ENCODE measurements around the gene TBL3. TPM values are rescaled to one million over a fixed set of nuclear protein-coding genes. Genes with fewer than 3 reads are reported as not detected.
A peak's percentile ranks its signal among the peaks of the same experiment; 100 is the strongest.
"Not testable (repeated sequence)": the region's sequence is repeated elsewhere in the genome, so short reads cannot be mapped to it uniquely, and the experiment has no call there.

TBL3 gene
- 17.5 TPM for total RNA-seq

DNA sequence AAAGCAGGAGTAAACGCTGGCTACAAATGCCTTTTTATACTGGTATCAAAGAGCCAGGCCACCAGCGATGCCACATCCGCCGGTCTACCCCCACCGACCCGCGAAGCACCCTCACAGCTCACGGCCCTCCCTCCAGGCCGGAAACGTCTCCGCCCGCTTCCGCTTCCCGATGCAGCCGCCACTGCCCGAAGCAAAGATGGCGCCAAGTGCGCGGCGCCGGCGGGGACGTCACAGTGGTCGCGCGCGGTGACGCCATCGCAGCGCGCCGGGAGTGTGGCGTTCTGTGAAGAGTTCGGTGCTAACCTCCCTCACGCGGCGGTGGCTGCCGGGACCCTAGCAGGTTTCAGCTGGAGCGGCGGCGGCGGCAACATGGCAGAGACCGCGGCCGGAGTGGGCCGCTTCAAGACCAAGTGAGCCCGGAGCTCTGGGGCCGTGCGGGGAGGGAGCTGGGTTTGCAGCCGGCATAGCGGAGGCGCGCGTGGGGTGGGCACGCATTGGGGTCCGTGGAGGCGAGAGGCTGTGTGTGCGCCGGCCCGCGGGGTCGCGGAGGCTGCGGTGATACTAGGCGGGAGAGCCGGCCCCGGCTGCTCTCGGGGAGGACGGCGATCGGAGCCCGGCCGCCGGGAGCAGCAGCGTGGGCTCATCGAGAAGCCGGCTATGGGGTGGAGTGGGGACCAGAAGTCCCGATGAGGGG, at the start of gene TBL3:
Gene TBL3 (plus strand): TSS at position 258 of the 694 bp plus-strand sequence. CDS start 112 bp downstream, at position 370.
- DNase-seq: peak; percentile 93

DNA sequence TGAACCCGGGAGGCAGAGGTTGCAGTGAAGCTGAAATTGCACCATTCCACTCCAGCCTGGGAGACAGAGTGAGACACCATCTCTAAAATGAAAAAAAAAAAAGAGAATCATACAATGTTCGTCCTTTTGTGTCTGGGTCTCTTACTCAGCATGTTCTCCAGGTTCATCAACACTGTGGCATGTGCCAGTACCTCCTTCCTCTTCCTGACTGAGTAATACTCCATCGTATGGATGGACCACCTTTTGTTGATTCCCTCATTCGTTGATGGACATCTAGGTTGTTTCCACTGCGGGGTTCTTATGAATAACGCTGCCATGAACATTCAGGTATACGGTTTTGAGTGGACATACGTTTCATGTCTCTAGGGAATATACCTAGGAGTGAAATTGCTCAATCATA, 49.5 kb upstream of the TBL3 start:
- no peak for DNase-seq

DNA sequence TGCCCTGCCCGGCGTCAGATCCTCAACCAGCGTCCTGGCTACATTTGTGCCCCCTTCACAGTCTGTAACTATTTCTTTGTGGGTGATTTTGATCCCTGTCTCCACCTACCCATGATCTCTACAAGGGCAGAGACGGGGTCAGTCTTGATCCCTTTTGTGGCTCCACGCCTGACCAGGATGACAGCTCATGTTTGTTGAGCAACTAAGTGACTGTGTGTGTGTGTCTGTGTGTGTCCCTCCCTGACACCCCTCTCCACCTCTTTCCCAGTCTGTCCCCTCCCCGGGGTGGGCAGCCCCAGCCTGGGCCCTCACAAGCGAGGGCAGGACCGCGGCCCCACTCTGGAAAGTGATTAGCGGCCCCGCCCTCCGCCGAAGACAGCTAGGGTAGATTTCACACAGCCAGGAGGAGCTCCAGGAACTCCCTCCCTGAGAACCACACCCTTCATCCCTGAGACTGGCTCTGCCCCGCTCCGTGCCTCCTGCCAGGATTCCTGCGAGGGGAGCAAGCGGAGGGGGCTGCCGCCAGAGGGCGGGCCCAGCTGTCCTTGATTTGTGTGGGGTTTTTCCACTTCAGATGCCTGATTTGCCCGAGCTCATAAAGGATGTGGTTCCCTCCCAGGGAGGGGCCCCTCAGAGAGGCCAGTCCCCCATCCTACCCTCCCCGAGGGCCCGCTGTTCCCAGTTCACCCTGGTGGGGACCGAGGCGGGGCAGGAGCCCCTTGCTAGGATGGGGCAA, 48.4 kb upstream of the TBL3 start:
- DNase-seq: peak; percentile 74

DNA sequence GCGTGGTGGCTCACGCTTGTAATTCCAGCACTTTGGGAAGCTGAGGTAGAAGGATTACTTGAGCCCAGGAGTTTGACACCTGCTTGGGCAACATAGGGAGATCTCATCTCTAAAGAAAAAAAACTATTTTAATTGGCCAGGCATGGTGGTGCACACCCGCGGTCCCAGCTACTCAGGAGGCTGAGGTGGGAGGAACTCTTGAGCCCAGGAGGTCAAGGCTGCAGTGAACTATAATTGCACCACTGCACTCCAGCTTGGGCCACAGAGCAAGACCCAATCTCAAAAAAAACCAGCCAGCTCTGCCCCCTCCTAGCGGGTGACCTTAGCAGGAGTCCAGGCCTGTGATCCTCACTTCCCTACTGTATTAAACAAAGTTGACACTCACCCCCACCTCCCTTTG, 47.8 kb upstream of the TBL3 start:
- no peak for DNase-seq

GRCh38 chr16:1926271-1926670, 45.6 kb upstream of the TBL3 start:
- no peak for DNase-seq

DNA sequence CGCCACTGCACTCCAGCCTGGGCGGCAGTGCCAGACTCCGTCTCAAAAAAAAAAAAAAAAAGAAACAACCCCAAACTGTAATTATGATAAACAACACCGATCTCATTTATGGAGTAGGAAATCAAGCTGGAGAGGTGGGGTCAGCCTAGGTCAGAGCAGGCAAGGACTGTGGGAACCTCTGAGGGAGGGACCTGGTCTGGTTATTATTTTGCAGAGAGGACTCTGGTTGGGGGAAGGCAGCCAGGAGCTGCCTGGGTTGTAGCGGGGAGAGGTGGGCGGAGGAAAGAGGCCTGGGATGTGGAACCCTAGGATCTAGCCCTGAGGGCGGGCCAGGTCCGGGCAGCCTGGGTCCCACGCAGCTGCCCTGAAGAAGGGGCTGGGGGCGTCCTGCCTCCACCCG, 42.7 kb upstream of the TBL3 start:
- DNase-seq: no peak

DNA sequence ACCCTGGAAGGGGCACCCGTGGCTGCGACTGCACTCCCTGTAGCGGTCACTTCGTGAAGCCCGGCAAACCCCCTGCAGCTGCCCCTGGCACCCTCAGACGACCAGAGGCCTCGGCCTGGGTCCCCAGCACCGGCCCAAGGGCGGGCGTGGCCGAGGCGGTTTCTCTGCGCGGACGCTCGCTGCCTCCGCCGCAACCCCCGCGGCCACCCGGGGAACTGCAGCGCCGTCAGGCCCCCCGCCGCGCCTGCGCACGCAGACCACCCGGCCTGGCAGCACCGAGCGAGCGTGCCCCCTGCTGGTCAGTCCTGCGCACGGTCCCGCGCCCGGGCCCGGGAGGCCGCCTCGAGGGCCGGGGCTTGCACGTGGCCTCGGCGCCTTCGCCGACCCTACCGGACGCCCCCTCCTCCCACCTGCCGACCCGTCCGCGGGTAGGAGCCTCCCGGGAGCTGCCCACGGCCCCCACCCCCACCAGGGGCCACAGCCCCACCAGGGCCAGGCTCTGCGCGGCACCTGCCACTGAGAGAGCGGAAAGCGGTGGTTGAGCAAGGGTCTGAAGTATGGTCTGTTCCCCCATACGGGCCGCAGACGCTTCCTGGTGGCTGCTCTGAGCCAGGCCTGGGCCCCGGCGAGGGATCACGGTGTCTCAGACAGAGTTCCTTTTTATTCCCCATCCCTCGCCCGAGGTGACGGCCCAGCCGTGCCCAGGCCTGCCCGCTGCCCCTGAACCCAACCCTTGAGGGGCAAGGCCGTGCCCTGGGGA, 42.1 kb upstream of the TBL3 start:
- DNase-seq: peak; percentile 88

- DNase-seq: no peak
Measured at GRCh38 chr16:1930338-1930720, 41.5 kb upstream of the TBL3 start.

DNA sequence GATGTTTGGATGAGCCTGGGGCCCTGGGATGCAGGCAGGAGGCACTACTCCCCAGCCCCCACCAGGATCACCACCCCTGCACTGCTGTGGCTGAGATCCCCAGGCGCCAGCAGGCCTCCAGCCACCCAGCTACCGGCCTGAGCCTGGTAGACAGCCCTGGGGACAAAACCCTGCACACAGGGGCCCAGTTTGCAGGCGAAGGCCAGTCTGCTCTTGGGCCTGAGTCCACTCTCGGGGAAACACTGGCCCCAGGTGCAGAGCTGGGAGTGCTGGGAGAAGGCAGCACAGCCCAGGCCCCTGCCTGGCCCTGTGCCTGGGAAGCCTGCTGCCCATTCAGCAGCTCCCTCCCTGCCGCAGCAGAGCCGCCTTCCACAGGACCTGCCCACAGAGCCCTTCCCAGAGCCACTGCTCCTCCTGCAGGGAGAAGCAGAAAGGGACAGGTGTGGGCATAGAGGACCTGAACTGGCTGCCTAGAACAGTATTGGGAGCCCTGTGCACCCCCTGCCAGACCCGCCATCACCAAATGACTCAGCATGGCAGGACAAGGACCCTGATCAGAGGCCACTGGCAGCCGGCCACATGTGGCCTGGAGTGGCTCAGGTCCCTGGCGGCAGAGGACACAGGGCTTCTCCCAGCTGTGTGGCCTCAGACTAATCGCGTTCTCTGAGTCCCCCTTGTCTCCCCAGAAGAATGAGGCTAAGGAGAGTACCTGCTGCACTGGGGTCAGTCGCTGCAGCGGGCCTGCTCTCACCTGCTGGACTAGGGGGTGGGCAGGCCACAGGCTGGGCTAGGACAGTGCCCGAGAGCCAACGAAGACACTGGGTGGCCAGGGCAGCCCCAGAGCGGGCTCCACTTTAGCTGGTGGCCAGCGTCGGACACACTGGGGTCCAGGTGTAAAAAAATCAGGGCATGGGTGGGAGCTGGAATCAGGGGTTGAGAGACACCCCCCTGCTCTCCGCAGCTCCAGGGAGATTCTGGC, 39.5 kb upstream of the TBL3 start:
- no peak for DNase-seq

- DNase-seq: no peak
Measured at GRCh38 chr16:1933097-1933661, 38.7 kb upstream of the TBL3 start.

DNA sequence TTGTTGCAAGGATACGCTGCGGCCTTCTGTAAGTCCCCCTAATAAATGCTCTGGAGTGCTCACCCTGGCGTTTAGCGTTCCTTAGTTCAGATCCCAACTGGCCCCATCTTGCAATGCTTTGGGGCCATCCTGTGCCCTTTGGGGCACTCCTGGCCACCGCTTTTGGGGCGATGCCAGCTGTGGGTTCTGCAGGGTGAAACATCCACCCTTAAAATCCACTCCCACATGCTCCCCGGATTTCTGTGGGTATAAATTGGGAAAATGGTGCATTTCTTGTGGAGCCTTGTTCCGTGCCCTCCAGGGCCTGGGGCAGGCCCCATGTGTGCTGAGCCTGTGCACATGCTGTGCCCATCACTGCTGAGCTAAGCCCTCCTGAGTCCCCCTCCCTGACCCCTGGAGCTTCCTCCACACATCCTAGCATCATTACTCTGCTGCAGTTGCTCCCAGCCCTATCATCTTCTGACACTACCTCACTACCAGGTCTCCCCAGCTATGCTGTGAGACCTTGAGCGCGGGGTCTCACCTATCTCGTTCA, 34.8 kb upstream of the TBL3 start:
- no peak for DNase-seq

- DNase-seq: no peak
Measured at GRCh38 chr16:1938316-1938715, 33.5 kb upstream of the TBL3 start.

DNA sequence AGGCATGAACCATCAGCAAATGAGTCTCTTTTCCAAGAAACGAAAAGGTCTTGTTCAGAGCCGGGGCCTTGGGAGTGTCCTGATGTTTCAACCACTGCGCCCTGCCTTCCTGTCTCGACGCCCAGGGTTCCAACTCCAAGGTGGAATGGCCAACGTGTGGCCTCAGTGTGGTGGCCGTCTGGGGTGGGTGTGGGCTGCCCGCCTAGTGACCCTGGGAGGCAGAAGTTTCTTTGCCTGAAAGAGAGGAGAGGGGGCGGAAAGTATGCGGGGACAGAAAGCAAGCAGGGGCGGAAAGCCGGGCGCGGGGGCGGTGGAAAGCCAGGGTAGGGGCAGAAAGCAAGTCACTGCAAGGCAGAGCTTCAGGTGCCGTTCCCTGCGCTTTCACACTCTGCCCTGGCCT, 32.9 kb upstream of the TBL3 start:
- no peak for DNase-seq

GRCh38 chr16:1939833-1940232, 32.0 kb upstream of the TBL3 start:
- DNase-seq: not testable (repeated sequence)

DNA sequence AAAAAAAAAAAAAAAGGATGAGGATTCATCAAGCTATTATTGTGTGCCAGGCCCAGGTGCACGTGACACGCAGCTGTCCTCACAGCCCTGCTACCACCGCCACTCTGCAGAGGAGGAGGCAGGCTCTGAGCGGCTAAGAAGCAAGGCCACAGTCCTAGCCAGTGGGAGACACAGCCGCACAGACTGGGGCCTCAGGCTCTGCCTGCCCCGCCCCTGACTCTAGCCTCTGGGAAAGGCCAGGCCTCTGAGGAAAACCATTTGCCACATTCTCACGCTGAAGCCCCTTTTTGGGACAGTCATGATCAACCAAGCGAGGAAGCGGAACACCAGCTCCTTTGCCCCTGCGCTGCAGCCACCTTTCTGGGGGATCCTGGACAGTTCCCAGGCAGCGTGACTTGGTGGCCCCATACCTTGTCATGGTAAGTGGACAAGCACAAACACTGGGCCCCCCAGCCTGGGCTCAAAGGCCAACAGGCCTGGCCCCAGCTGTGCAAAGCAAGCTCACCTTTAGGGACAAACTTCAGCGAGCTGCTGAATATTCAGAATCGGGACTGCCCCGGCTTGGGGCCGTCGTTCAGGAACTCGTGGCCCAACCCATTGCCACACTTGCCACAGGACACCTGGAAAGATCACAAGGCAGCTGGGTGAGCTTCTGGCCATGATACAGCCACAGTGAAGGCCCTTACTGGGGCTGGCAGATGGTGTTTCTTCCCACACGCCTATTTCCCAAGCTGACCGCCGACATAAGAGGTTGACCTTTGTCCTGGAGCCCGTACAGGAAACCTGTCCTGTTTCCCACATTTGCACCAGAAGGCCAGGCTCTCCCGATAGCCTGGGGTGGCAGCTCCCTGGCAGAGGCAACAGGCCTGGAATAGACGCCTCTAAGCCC, 31.3 kb upstream of the TBL3 start:
- no peak for DNase-seq

DNA sequence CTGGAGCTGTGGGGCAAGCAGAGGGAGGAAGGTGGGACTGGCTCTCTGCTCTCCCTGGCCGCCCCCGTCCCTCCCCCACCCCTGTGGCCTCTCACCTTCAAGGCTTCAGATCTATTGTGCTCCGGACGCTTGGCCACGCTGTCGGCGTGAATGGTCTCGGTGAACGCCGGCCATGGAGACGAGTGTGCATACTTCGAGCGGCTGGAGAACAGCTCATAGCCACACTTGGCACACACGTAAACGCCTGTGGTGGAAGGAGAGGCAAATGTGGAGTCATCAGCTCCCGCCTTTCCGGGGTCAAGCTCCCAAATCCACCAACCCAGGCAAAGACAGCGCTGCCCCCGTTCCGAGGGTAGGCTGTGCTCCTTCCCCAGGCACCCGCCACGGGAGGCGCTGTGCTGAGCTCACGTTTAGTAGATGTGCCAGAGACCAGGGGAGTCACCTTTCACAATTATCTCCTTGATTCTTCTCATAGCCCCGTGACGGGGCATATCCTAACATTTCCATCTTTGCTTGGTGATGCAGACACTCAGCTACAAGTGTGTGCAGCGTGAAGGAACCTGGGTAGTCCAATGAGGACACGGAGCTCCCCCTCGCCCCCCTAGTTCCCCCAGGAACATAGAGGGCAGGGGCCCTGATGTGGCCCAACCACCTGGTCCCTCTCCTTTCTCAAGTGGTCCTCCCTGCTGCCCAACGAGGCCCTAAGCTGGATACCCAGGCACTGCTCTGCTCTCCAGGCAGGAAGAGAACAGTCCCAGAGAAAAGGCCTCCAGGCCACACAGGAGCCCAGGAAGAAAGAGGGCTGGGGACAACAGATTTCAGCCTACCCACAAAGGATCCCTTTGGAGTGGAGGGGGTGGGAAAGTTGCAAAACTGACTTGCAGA, 30.4 kb upstream of the TBL3 start:
- no peak for DNase-seq

DNA sequence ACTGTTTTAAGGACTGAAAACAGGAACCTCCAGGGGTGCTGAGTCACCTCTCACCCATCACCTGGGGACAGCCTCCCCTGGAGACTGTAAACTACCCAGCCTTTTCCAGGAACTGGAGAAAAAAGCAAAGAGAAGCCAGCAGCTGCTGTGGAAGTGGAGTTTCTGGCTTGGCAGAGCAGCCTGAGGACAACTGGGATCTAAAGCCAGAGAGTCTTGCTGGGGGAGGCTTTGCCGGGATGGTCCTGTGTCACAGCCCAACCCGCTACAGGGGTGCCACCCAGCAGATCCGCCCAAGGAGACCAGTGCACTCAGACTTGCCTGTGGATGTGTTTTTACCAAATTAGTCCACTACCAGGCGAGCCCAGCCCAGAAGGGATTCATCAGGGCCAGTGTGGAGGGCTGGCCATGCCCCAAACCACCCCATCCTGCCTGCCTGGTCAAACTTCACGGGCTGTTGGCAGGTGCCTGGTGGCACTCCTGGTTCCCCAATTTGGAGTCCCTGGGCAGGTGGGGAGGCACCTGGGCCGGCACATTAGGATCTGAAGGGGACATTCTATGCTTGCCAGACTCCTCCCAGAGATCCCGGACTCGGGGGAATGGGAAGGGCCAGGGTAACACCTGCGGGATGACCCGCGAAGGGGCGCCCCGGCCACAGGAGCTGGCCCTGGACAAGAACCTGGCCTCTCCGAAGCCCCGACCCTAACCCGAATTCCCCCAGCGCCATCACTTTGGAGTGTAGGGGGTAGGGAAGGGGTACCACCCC, 29.6 kb upstream of the TBL3 start:
- DNase-seq: no peak

Data from skin of body (tissue), 2 donors.